ENCODE results near the gene KRTAP5-6. TPM values are rescaled to one million over a fixed set of nuclear protein-coding genes. Genes with fewer than 3 reads are reported as not detected.
"Not testable (repeated sequence)": the region's sequence is repeated elsewhere in the genome, so short reads cannot be mapped to it uniquely, and the experiment has no call there.

Gene KRTAP5-6
- total RNA-seq, 2 donors from 2014 or later, result not detected

GRCh38 chr11:1682225-1682905 is 14.6 kb upstream of the KRTAP5-6 start:
- Mint-ChIP-seq H3K4me3 (no peak overlapping the region), H3K36me3 (ENCODE audit: insufficient read depth in 2 of 2) (no peaks in the 10 kb centered on the region), H3K27me3 (ENCODE audit: low read depth) (no peaks in the 10 kb centered on the region), H3K9me3 (no peaks in the 10 kb centered on the region), H3K4me1 (ENCODE audit: low read depth) (no peaks in the 10 kb centered on the region), H3K27ac (no peak overlapping the region)
- no peak for ATAC-seq (replicated peaks in 1 of 2)
- DNase-seq, result no peak

GRCh38 chr11:1683216-1683615 is 13.8 kb upstream of the KRTAP5-6 start:
- H3K27me3 Mint-ChIP-seq (ENCODE audit: low read depth); DNase-seq; H3K4me1 Mint-ChIP-seq (ENCODE audit: low read depth); H3K9me3 Mint-ChIP-seq; ATAC-seq (replicated peaks in 1 of 2); H3K4me3 Mint-ChIP-seq; H3K36me3 Mint-ChIP-seq (ENCODE audit: insufficient read depth in 2 of 2); H3K27ac Mint-ChIP-seq: not testable (repeated sequence)

GRCh38 chr11:1683904-1684572 is 13.0 kb upstream of the KRTAP5-6 start:
- not testable (repeated sequence) for H3K36me3 Mint-ChIP-seq (ENCODE audit: insufficient read depth in 2 of 2); ATAC-seq (replicated peaks in 1 of 2); H3K27ac Mint-ChIP-seq; H3K9me3 Mint-ChIP-seq; H3K4me3 Mint-ChIP-seq; DNase-seq; H3K4me1 Mint-ChIP-seq (ENCODE audit: low read depth); H3K27me3 Mint-ChIP-seq (ENCODE audit: low read depth)

GRCh38 chr11:1684886-1685874 is 11.8 kb upstream of the KRTAP5-6 start:
- DNase-seq; H3K36me3 Mint-ChIP-seq (ENCODE audit: insufficient read depth in 2 of 2); H3K4me3 Mint-ChIP-seq; H3K4me1 Mint-ChIP-seq (ENCODE audit: low read depth); H3K27ac Mint-ChIP-seq; H3K27me3 Mint-ChIP-seq (ENCODE audit: low read depth); ATAC-seq (replicated peaks in 1 of 2); H3K9me3 Mint-ChIP-seq: not testable (repeated sequence)

- not testable (repeated sequence) for ATAC-seq (replicated peaks in 1 of 2); H3K4me3 Mint-ChIP-seq; H3K27ac Mint-ChIP-seq; H3K27me3 Mint-ChIP-seq (ENCODE audit: low read depth); H3K9me3 Mint-ChIP-seq; DNase-seq; H3K4me1 Mint-ChIP-seq (ENCODE audit: low read depth); H3K36me3 Mint-ChIP-seq (ENCODE audit: insufficient read depth in 2 of 2)
These were observed 10.8 kb upstream of the KRTAP5-6 start for GRCh38 chr11:1686220-1686619.

- ATAC-seq (replicated peaks in 1 of 2), result peak; percentile 27 to 65
- DNase-seq; H3K36me3 Mint-ChIP-seq (ENCODE audit: insufficient read depth in 2 of 2); H3K27ac Mint-ChIP-seq; H3K4me1 Mint-ChIP-seq (ENCODE audit: low read depth); H3K4me3 Mint-ChIP-seq; H3K9me3 Mint-ChIP-seq; H3K27me3 Mint-ChIP-seq (ENCODE audit: low read depth): not testable (repeated sequence)
These were observed 8.6 kb upstream of the KRTAP5-6 start for GRCh38 chr11:1688336-1688947.

GRCh38 chr11:1689250-1690166 is 7.5 kb upstream of the KRTAP5-6 start:
- H3K9me3 Mint-ChIP-seq; H3K36me3 Mint-ChIP-seq (ENCODE audit: insufficient read depth in 2 of 2); ATAC-seq (replicated peaks in 1 of 2); H3K27me3 Mint-ChIP-seq (ENCODE audit: low read depth); H3K4me3 Mint-ChIP-seq; DNase-seq; H3K27ac Mint-ChIP-seq: not testable (repeated sequence)
- peaks cover 11% of the 10 kb centered on the region for H3K4me1 Mint-ChIP-seq (ENCODE audit: low read depth)

- Mint-ChIP-seq H3K36me3 (ENCODE audit: insufficient read depth in 2 of 2) (no peaks in the 10 kb centered on the region), H3K4me3 (no peak overlapping the region), H3K9me3 (peaks cover 0 to 1% of the 10 kb centered on the region in 2 donors), H3K4me1 (ENCODE audit: low read depth) (peaks cover 11% of the 10 kb centered on the region), H3K27ac (no peak overlapping the region), H3K27me3 (ENCODE audit: low read depth) (peaks cover 5% of the 10 kb centered on the region)
- ATAC-seq (replicated peaks in 1 of 2) (no peak), DNase-seq (no peak)
These were observed 6.6 kb upstream of the KRTAP5-6 start for GRCh38 chr11:1690167-1691025.

GRCh38 chr11:1691026-1691877 is 5.7 kb upstream of the KRTAP5-6 start:
- Mint-ChIP-seq H3K4me1 (ENCODE audit: low read depth) (peaks cover 11% of the 10 kb centered on the region), H3K36me3 (ENCODE audit: insufficient read depth in 2 of 2) (no peaks in the 10 kb centered on the region), H3K27me3 (ENCODE audit: low read depth) (peaks cover 5% of the 10 kb centered on the region), H3K9me3 (peaks cover 0 to 1% of the 10 kb centered on the region in 2 donors), H3K4me3 (no peak overlapping the region), H3K27ac (no peak overlapping the region)
- ATAC-seq (replicated peaks in 1 of 2) (no peak), DNase-seq (no peak)

GRCh38 chr11:1691878-1692707 is 4.9 kb upstream of the KRTAP5-6 start:
- H3K9me3 Mint-ChIP-seq, result peaks cover 0 to 1% of the 10 kb centered on the region in 2 donors
- H3K4me1 Mint-ChIP-seq (ENCODE audit: low read depth), result peaks cover 11% of the 10 kb centered on the region
- H3K27ac Mint-ChIP-seq, result no peak overlapping the region
- H3K4me3 Mint-ChIP-seq, result no peak overlapping the region
- H3K36me3 Mint-ChIP-seq (ENCODE audit: insufficient read depth in 2 of 2), result no peaks in the 10 kb centered on the region
- DNase-seq (no peak), ATAC-seq (replicated peaks in 1 of 2) (no peak)
- peaks cover 5% of the 10 kb centered on the region for H3K27me3 Mint-ChIP-seq (ENCODE audit: low read depth)
